ENCODE data around the gene ASPHD2. TPM values are rescaled to one million over a fixed set of nuclear protein-coding genes. Genes with fewer than 3 reads are reported as not detected.

The ASPHD2 gene
- total RNA-seq, 1 donor from 2014 or later: 4.2 TPM

DNA sequence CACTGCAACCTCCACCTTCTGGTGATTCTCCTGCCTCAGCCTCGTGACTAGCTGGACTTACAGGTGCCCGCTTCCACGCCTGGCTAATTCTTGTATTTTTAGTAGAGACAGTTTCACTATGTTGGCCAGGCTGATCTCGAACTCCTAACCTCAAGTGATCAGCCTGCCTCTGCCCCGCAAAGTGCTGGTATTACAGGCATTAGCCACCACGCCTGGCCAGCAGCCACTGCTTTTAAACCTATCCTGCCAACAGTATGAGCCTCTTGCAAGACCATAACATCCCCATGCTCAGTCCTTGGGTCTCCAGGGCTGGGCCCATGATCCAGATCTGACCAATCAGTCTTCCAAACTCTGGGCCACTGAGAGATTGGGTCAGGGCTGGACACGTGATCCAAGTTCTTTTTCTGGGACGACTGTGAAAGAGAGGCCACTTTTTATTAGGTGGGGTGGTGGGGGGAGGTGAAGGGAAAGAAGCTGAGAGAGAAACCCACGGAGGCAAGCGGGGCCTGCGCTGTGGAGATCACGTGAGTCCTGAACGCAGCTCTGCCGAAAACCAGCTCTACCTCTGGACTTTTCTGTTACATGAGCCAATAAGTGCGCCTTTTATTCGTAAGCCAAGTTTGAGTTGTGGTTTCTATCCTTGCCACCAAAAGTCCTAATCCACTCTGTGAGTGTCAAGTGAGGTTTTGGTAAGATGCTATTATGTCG is 17.9 kb downstream of the ASPHD2 start:
- Mint-ChIP-seq H3K4me3 (ENCODE audit: low read depth) (no peak overlapping the region), H3K27ac (no peak overlapping the region), H3K9me3 (ENCODE audit: low read depth) (no peaks in the 10 kb centered on the region), H3K4me1 (ENCODE audit: low read depth) (peaks cover 2% of the 10 kb centered on the region), H3K27me3 (no peaks in the 10 kb centered on the region), H3K36me3 (ENCODE audit: insufficient read depth) (peaks cover 3% of the 10 kb centered on the region)
- TF ChIP-seq, protein P1, sequence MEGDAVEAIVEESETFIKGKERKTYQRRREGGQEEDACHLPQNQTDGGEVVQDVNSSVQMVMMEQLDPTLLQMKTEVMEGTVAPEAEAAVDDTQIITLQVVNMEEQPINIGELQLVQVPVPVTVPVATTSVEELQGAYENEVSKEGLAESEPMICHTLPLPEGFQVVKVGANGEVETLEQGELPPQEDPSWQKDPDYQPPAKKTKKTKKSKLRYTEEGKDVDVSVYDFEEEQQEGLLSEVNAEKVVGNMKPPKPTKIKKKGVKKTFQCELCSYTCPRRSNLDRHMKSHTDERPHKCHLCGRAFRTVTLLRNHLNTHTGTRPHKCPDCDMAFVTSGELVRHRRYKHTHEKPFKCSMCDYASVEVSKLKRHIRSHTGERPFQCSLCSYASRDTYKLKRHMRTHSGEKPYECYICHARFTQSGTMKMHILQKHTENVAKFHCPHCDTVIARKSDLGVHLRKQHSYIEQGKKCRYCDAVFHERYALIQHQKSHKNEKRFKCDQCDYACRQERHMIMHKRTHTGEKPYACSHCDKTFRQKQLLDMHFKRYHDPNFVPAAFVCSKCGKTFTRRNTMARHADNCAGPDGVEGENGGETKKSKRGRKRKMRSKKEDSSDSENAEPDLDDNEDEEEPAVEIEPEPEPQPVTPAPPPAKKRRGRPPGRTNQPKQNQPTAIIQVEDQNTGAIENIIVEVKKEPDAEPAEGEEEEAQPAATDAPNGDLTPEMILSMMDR (IDR thresholded peaks at IDR 0.05; ENCODE audit: unreplicated experiment): no peak
- no peak for DNase-seq (ENCODE audit: low spot score, unreplicated experiment)

DNA sequence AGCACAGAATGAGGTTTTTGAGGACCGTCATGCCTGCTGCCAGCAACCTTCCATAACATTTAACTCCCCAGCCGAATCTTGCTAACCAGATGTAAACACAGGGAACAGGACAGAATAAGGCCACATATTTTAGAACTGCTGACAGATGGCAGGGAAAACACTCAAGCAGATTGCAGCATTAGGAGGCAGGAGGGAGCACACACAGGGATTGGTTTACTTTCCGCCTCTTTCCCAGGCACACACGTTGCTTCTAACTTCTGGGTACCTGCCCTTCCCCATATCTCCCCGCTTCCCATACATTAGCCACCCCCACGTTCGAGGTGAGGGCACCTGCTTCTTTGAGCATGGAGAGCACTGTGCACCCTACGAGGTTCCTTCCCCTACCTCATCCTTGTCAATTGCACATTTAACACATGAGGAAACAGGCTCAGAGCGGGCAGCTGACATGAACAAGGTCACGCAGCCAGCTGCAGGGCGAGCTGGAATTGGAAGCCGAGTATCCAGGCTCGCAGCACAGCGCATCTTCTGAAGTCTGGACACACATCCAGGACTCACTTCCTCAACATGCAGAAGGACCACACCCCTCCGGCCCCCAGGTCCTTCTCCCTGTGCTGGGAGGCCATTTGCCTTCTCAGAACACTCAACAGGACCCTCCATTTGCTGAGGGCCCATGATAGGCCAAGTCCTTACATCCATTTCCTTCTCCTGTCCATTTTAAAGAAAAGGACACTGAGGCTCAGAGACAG is 18.7 kb downstream of the ASPHD2 start:
- H3K36me3 Mint-ChIP-seq (ENCODE audit: insufficient read depth): peaks cover 3% of the 10 kb centered on the region
- H3K4me3 Mint-ChIP-seq (ENCODE audit: low read depth): no peak overlapping the region
- H3K27ac Mint-ChIP-seq: no peak overlapping the region
- no peaks in the 10 kb centered on the region for H3K27me3 Mint-ChIP-seq
- no peaks in the 10 kb centered on the region for H3K9me3 Mint-ChIP-seq (ENCODE audit: low read depth)
- TF ChIP-seq, protein P1 (IDR thresholded peaks at IDR 0.05; ENCODE audit: unreplicated experiment): no peak
- no peak for DNase-seq (ENCODE audit: low spot score, unreplicated experiment)
- peaks cover 2% of the 10 kb centered on the region for H3K4me1 Mint-ChIP-seq (ENCODE audit: low read depth)

DNA sequence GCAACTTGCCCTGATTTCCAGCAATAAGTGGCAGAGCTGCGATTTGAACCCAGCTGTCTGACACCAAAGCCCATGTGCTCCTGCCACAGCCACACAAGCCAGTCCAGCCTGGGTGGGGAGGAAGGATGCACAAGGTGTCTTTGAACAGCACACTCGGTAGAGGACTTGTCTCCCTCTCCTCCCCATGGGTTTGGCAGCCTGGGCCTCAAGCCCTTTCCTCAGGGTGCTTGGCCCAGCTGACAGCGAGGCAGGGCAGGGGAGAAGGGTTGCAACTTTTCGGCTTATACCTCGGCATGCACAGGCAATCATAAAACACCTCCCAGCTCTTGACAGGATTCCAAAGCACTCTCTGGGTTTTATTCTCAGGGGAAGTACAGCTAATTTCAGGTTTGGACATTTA is 19.3 kb downstream of the ASPHD2 start:
- Mint-ChIP-seq H3K4me3 (ENCODE audit: low read depth) (no peak overlapping the region), H3K27me3 (no peaks in the 10 kb centered on the region), H3K27ac (no peak overlapping the region), H3K36me3 (ENCODE audit: insufficient read depth) (peaks cover 3% of the 10 kb centered on the region), H3K9me3 (ENCODE audit: low read depth) (no peaks in the 10 kb centered on the region), H3K4me1 (ENCODE audit: low read depth) (peaks cover 2% of the 10 kb centered on the region)
- TF ChIP-seq, protein P1 (IDR thresholded peaks at IDR 0.05; ENCODE audit: unreplicated experiment): no peak
- no peak for DNase-seq (ENCODE audit: low spot score, unreplicated experiment)

- Mint-ChIP-seq H3K27me3 (no peaks in the 10 kb centered on the region), H3K36me3 (ENCODE audit: insufficient read depth) (peaks cover 5% of the 10 kb centered on the region), H3K9me3 (ENCODE audit: low read depth) (no peaks in the 10 kb centered on the region), H3K27ac (peak overlapping the region; percentile 20), H3K4me1 (ENCODE audit: low read depth) (peaks cover 2% of the 10 kb centered on the region), H3K4me3 (ENCODE audit: low read depth) (no peak overlapping the region)
- no peak for DNase-seq (ENCODE audit: low spot score, unreplicated experiment)
- TF ChIP-seq, protein P1 (IDR thresholded peaks at IDR 0.05; ENCODE audit: unreplicated experiment): no peak
Measured at GRCh38 chr22:26448941-26449340, 19.9 kb downstream of the ASPHD2 start.

- H3K4me3 Mint-ChIP-seq (ENCODE audit: low read depth): no peak overlapping the region
- no peaks in the 10 kb centered on the region for H3K9me3 Mint-ChIP-seq (ENCODE audit: low read depth)
- no peak for DNase-seq (ENCODE audit: low spot score, unreplicated experiment)
- no peaks in the 10 kb centered on the region for H3K27me3 Mint-ChIP-seq
- H3K27ac Mint-ChIP-seq: no peak overlapping the region
- no peaks in the 10 kb centered on the region for H3K4me1 Mint-ChIP-seq (ENCODE audit: low read depth)
- TF ChIP-seq, protein P1 (IDR thresholded peaks at IDR 0.05; ENCODE audit: unreplicated experiment): no peak
- H3K36me3 Mint-ChIP-seq (ENCODE audit: insufficient read depth): peaks cover 6% of the 10 kb centered on the region
Measured at GRCh38 chr22:26450453-26451185, 21.6 kb downstream of the ASPHD2 start.
